Measurements from ENCODE around the gene DLEC1.

- TF ChIP-seq CTCF (IDR thresholded peaks at IDR 0.05) = no peak
- no peak for TF ChIP-seq EP300 (IDR thresholded peaks at IDR 0.05)
- TF ChIP-seq POLR2A (IDR thresholded peaks at IDR 0.05; ENCODE audit: low read depth) = no peak
Measured at GRCh38 chr3:38157117-38157516, 118.1 kb downstream of the DLEC1 start.

Measured in esophagus muscularis mucosa (tissue), 4 donors.